ENCODE data around the gene TCF25.
"Not testable (repeated sequence)": the region's sequence is repeated elsewhere in the genome, so short reads cannot be mapped to it uniquely, and the experiment has no call there.

TCF25 gene

DNA sequence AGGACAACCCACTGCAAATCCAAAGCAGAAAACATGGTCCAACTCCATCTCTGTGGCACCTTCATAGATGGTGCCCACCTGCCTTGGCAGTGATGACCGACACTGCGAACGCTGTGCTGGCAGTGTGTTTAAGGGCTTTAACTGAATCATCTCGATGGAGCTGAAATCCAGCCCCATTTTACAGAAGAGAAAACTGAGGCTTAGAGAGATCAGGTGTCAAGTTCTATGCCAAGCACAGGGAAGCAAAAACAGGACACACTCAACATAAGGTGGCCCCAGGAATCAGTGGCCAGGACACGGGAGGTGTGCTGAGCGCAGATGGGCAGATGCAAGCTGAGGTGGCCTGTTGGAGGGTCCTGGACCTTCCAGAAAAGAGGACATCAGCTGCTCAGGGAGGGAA, 10.7 kb upstream of the TCF25 start:
- no peak overlapping the region for H3K27ac ChIP-seq (ENCODE audit: low read length)

DNA sequence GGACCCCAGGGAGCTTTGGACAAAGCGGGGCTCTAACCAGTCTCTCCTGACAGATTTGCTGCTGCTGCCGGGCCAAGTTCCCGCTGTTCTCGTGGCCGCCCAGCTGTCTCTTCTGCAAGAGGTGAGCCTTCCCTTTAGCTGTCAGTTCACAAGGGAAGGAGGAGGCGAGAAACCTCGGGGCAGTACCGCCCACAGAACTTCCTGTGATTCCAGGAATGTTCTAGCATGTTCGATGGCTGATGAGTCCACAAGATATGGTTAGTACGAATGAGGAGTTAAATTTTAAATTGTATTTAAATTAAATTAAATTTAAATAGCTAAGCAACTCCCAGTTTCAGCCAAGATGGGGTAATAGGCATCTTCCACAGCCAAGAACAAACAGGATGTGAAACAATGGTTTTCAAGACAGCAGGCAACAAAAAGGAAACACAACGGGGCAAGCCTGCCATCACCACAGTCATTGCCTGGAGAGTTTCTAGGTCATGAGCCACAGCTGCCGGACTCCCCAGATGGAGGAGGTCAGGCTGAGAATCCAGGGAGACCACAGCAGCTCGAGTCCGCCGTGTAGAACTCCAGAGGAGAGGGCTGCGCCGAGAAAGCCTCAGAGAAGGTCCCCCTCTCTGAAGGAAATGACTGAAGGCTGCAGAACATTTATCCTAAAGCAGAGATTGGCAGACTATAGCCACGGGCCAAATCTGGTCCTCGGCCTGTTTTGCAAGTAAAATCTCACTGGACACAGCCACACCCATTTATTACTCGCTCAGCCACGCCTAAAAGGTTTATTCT, 9.5 kb upstream of the TCF25 start:
- no peak overlapping the region for H3K4me3 ChIP-seq (ENCODE audit: low read length in 2 of 2)
- H3K9me3 ChIP-seq (ENCODE audit: control insufficient read depth in 2 of 2, low read length in 2 of 2), result peaks cover 3 to 11% of the 10 kb centered on the region in 2 donors
- no peaks in the 10 kb centered on the region for H3K36me3 ChIP-seq (ENCODE audit: control insufficient read depth in 2 of 2, insufficient read depth in 2 of 2, low read length in 2 of 2)
- H3K27me3 ChIP-seq (ENCODE audit: control insufficient read depth in 1 of 2, insufficient read depth in 2 of 2, low read length in 2 of 2), result peaks cover 0 to 3% of the 10 kb centered on the region in 2 donors
- H3K4me1 ChIP-seq (ENCODE audit: control insufficient read depth, insufficient read depth, low read length), result peaks cover 3% of the 10 kb centered on the region
- H3K9ac ChIP-seq (ENCODE audit: low read length in 2 of 2), result no peak overlapping the region
- H3K27ac ChIP-seq (ENCODE audit: low read length), result no peak overlapping the region

More for the DNA sequence above, 10.7 kb upstream of the TCF25 start:
- Histone ChIP-seq H3K27me3 (ENCODE audit: control insufficient read depth in 1 of 2, insufficient read depth in 2 of 2, low read length in 2 of 2) (peaks cover 0 to 3% of the 10 kb centered on the region in 2 donors), H3K4me1 (ENCODE audit: control insufficient read depth, insufficient read depth, low read length) (peaks cover 3% of the 10 kb centered on the region), H3K9ac (ENCODE audit: low read length in 2 of 2) (no peak overlapping the region), H3K9me3 (ENCODE audit: control insufficient read depth in 2 of 2, low read length in 2 of 2) (peaks cover 0 to 6% of the 10 kb centered on the region in 2 donors), H3K4me3 (ENCODE audit: low read length in 2 of 2) (no peak overlapping the region), H3K36me3 (ENCODE audit: control insufficient read depth in 2 of 2, insufficient read depth in 2 of 2, low read length in 2 of 2) (no peaks in the 10 kb centered on the region)

DNA sequence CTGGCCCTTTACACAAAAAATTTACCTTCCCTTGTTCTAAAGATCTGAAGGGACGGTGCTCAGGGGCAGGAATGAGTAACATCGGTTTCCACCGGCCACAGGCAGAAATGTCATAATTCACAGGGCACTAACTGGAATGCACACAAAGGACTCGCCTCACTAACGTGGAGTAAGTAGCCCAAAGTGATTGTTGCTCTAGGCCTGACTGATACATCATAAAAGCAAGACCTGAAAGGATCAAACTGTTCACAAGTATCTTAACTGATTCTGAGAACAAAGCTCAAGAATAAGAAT, 8.9 kb upstream of the TCF25 start:
- Histone ChIP-seq H3K9ac (ENCODE audit: low read length in 2 of 2) (no peak overlapping the region), H3K27ac (ENCODE audit: low read length) (no peak overlapping the region), H3K4me1 (ENCODE audit: control insufficient read depth, insufficient read depth, low read length) (peaks cover 3% of the 10 kb centered on the region), H3K27me3 (ENCODE audit: control insufficient read depth in 1 of 2, insufficient read depth in 2 of 2, low read length in 2 of 2) (peaks cover 0 to 3% of the 10 kb centered on the region in 2 donors), H3K4me3 (ENCODE audit: low read length in 2 of 2) (no peak overlapping the region), H3K9me3 (ENCODE audit: control insufficient read depth in 2 of 2, low read length in 2 of 2) (peaks cover 3 to 11% of the 10 kb centered on the region in 2 donors), H3K36me3 (ENCODE audit: control insufficient read depth in 2 of 2, insufficient read depth in 2 of 2, low read length in 2 of 2) (no peaks in the 10 kb centered on the region)

DNA sequence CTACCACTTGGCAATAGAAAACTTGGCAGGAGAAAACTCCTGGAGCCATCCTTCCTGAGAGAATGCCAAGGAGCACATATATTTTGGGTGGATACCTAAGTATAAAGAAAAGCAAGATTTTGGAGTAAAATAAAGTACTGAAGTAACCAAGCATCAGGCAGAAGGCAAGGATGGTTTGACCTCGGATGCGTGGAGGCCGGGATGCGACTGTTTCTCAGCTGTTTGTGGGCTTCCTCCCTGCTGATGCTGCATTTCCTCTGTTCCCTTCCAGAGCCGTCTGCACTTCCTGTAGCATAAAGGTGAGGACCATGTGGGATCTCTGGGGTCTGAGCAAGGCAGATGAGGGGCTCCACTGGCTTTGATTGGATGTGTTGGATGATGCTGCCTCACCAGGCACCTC, 5.5 kb upstream of the TCF25 start:
- no peak overlapping the region for H3K27ac ChIP-seq (ENCODE audit: low read length)
- no peaks in the 10 kb centered on the region for H3K27me3 ChIP-seq (ENCODE audit: control insufficient read depth in 1 of 2, insufficient read depth in 2 of 2, low read length in 2 of 2)
- no peaks in the 10 kb centered on the region for H3K36me3 ChIP-seq (ENCODE audit: control insufficient read depth in 2 of 2, insufficient read depth in 2 of 2, low read length in 2 of 2)
- H3K9ac ChIP-seq (ENCODE audit: low read length in 2 of 2), result no peak overlapping the region
- H3K4me1 ChIP-seq (ENCODE audit: control insufficient read depth, insufficient read depth, low read length), result peaks cover 9% of the 10 kb centered on the region
- H3K9me3 ChIP-seq (ENCODE audit: control insufficient read depth in 2 of 2, low read length in 2 of 2), result peaks cover 3 to 11% of the 10 kb centered on the region in 2 donors
- no peak overlapping the region for H3K4me3 ChIP-seq (ENCODE audit: low read length in 2 of 2)

DNA sequence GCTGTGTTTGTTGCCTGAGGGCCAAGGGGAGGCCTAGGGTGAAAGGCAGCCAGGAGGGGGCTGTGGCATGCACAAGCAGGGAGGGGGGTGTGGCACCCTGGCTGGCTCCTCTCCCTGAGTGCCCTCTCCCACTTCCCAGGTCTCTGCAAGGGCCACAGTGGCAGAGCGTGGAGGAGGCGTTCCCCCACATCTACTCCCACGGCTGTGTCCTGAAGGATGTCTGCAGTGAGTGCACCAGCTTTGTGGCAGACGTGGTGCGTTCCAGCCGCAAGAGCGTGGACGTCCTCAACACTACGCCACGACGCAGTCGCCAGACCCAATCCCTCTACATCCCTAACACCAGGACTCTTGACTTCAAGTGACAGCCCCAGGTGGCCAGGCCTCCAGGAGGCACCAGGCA, 3.5 kb upstream of the TCF25 start:
- no peaks in the 10 kb centered on the region for H3K36me3 ChIP-seq (ENCODE audit: control insufficient read depth in 2 of 2, insufficient read depth in 2 of 2, low read length in 2 of 2)
- H3K27ac ChIP-seq (ENCODE audit: low read length), result no peak overlapping the region
- no peak overlapping the region for H3K4me3 ChIP-seq (ENCODE audit: low read length in 2 of 2)
- peaks cover 3 to 11% of the 10 kb centered on the region in 2 donors for H3K9me3 ChIP-seq (ENCODE audit: control insufficient read depth in 2 of 2, low read length in 2 of 2)
- no peak overlapping the region for H3K9ac ChIP-seq (ENCODE audit: low read length in 2 of 2)
- peaks cover 14% of the 10 kb centered on the region for H3K4me1 ChIP-seq (ENCODE audit: control insufficient read depth, insufficient read depth, low read length)
- H3K27me3 ChIP-seq (ENCODE audit: control insufficient read depth in 1 of 2, insufficient read depth in 2 of 2, low read length in 2 of 2), result no peaks in the 10 kb centered on the region

DNA sequence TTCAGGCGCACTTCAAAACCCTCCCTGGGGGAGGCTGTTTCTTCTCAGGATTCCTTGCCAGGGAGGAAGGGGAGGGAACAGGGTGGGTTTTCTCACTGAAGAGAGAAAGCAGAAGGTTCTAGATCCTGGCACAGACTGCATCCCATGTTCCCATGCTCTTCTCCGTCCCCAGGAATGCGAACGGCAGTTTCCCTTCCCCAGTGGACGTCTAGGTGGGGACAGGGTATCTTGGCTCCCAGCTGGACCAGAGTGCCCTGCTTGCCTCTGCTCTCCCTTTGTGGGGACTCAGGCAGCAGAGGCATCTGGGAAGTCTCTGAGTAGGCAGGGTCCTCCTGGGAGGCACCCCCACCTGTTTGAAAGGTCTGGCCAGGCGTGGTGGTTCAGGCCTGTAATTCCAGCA, 3.0 kb upstream of the TCF25 start:
- no peak overlapping the region for H3K9ac ChIP-seq (ENCODE audit: low read length in 2 of 2)
- H3K27me3 ChIP-seq (ENCODE audit: control insufficient read depth in 1 of 2, insufficient read depth in 2 of 2, low read length in 2 of 2), result no peaks in the 10 kb centered on the region
- H3K9me3 ChIP-seq (ENCODE audit: control insufficient read depth in 2 of 2, low read length in 2 of 2), result peaks cover 3 to 11% of the 10 kb centered on the region in 2 donors
- peaks cover 14% of the 10 kb centered on the region for H3K4me1 ChIP-seq (ENCODE audit: control insufficient read depth, insufficient read depth, low read length)
- no peaks in the 10 kb centered on the region for H3K36me3 ChIP-seq (ENCODE audit: control insufficient read depth in 2 of 2, insufficient read depth in 2 of 2, low read length in 2 of 2)
- H3K27ac ChIP-seq (ENCODE audit: low read length), result no peak overlapping the region
- H3K4me3 ChIP-seq (ENCODE audit: low read length in 2 of 2), result no peak overlapping the region

DNA sequence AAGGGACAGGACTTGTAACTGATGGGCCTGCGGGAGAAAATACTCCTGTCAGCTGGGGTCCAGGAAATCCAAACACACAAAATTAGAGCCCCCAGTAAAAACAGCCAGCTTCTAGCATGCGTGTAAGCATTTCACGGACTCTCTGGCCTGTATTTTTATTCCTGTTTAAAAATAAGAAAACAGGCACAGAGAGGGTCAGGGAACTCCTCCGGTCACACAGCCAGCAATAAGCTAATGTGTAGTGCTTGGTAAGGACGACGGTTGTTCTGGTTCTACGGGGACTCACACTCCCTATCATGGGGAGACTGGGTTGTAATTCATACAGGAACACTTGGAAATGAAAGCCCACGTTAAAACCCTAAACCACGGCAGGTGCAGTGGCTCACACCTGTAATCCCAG, 1.5 kb upstream of the TCF25 start:
- H3K9me3 ChIP-seq (ENCODE audit: control insufficient read depth in 2 of 2, low read length in 2 of 2), result peaks cover 3 to 11% of the 10 kb centered on the region in 2 donors
- H3K27ac ChIP-seq (ENCODE audit: low read length), result no peak overlapping the region
- no peak overlapping the region for H3K9ac ChIP-seq (ENCODE audit: low read length in 2 of 2)
- no peaks in the 10 kb centered on the region for H3K36me3 ChIP-seq (ENCODE audit: control insufficient read depth in 2 of 2, insufficient read depth in 2 of 2, low read length in 2 of 2)
- no peak overlapping the region for H3K4me3 ChIP-seq (ENCODE audit: low read length in 2 of 2)
- no peaks in the 10 kb centered on the region for H3K27me3 ChIP-seq (ENCODE audit: control insufficient read depth in 1 of 2, insufficient read depth in 2 of 2, low read length in 2 of 2)
- peaks cover 14% of the 10 kb centered on the region for H3K4me1 ChIP-seq (ENCODE audit: control insufficient read depth, insufficient read depth, low read length)

DNA sequence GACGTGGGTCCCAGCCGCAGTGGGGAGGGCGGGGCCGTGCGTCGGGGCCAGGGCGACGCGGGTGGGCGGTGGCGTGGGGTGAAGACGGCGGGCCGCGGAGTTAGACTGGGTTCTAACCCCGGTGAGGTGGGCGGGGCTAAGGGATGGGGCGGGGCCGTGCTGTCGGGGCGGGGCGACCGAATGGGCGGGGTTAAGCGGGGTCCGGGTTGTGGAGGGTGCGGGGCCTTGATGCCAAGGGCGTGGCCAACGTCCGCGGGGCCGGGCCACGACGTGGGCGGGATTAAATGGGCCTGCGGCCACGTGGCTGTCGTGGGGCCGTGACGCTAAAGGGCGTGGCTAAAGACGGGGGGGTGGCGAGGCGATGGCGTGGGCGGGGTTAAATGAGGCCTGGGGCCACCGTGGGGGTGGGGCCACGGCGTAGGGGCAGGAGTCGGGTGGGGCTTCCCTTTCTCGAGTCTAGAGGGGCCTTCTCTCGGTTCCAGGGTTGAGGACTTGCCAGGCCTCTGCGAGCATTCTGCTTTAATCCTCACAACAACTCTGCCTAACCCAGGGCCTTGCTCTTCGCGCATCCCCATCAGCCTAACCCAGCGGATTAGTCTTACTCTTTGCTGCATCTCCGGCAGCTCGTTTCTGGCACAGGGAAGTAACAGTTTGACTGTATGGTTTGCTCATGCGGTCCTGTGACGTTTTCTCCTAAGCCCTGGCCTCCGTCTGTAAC, 739 bp downstream of the TCF25 start:
- Histone ChIP-seq H3K27ac (ENCODE audit: low read length) (peak overlapping the region; percentile 99), H3K4me3 (ENCODE audit: low read length in 2 of 2) (peak overlapping the region; percentile 67 to 83), H3K9ac (ENCODE audit: low read length in 2 of 2) (peak overlapping the region; percentile 60 to 97)

DNA sequence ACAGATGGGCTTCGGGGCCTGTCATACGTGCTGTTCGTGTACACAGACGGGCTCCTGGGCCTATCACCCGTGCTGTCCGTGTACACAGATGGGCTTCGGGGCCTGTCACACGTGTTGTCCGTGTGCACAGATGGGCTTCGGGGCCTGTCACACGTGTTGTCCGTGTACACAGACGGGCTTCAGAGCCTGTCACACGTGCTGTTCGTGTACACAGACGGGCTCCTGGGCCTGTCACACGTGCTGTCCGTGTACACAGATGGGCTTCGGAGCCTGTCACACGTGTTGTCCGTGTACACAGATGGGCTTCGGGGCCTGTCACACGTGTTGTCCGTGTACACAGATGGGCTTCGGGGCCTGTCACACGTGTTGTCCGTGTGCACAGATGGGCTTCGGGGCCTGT, 5.7 kb downstream of the TCF25 start:
- not testable (repeated sequence) for H3K27me3 ChIP-seq (ENCODE audit: control insufficient read depth in 1 of 2, insufficient read depth in 2 of 2, low read length in 2 of 2); H3K9ac ChIP-seq (ENCODE audit: low read length in 2 of 2)
- H3K36me3 ChIP-seq (ENCODE audit: control insufficient read depth in 2 of 2, insufficient read depth in 2 of 2, low read length in 2 of 2), result peaks cover 34 to 35% of the 10 kb centered on the region in 2 donors

More for the DNA sequence above, 739 bp downstream of the TCF25 start:
- H3K27me3 ChIP-seq (ENCODE audit: control insufficient read depth in 1 of 2, insufficient read depth in 2 of 2, low read length in 2 of 2), result no peaks in the 10 kb centered on the region
- peaks cover 14% of the 10 kb centered on the region for H3K4me1 ChIP-seq (ENCODE audit: control insufficient read depth, insufficient read depth, low read length)
- no peaks in the 10 kb centered on the region for H3K9me3 ChIP-seq (ENCODE audit: control insufficient read depth in 2 of 2, low read length in 2 of 2)
- H3K36me3 ChIP-seq (ENCODE audit: control insufficient read depth in 2 of 2, insufficient read depth in 2 of 2, low read length in 2 of 2), result peaks cover 7 to 9% of the 10 kb centered on the region in 2 donors

DNA sequence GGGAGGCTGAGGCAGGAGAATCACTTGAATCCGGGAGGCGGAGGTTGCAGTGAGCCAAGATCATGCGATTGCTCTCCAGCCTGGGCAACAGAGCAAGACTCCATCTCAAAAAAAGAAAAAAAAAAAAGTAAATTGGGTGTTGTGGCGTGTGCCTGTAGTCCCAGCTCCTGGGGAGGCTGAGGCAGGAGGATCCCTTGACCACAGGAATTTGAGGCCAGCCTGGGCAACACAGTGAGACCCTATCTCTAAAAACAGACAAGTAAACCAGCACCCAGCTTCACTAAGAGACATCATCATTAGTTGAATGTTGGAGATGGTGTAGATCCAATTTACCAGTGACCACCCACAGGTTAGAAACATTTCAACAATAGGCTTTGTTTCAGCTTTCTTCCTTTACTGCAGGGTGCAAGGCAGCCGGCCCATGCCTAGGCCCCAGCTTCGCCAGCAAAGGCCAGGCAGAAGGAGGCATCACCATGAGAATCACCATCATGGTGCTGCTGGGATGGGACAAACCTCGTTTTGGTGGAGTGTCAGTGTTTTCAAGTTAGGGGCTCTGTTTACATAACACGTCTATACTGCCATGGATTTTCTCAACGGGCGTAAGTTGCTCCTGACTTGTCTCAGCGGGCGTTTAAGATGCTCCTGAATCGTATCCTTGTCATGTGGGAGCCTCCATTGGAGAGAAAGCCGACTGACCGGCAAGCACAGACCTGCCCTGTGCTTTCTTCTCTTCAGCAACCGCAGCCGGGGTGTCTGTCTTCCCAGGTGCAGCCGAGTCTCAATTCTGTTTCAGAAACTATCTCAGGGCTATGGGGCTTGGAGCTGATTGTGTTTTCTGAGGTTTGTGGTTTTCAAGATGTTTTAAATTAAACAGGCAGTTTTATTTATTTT, 7.3 kb downstream of the TCF25 start:
- Histone ChIP-seq H3K9me3 (ENCODE audit: control insufficient read depth in 2 of 2, low read length in 2 of 2) (no peaks in the 10 kb centered on the region), H3K27me3 (ENCODE audit: control insufficient read depth in 1 of 2, insufficient read depth in 2 of 2, low read length in 2 of 2) (no peaks in the 10 kb centered on the region), H3K36me3 (ENCODE audit: control insufficient read depth in 2 of 2, insufficient read depth in 2 of 2, low read length in 2 of 2) (peaks cover 45 to 46% of the 10 kb centered on the region in 2 donors), H3K27ac (ENCODE audit: low read length) (no peak overlapping the region), H3K9ac (ENCODE audit: low read length in 2 of 2) (no peak overlapping the region), H3K4me3 (ENCODE audit: low read length in 2 of 2) (no peak overlapping the region), H3K4me1 (ENCODE audit: control insufficient read depth, insufficient read depth, low read length) (no peaks in the 10 kb centered on the region)

More for the DNA sequence above, 5.7 kb downstream of the TCF25 start:
- not testable (repeated sequence) for H3K27ac ChIP-seq (ENCODE audit: low read length); H3K4me3 ChIP-seq (ENCODE audit: low read length in 2 of 2); H3K9me3 ChIP-seq (ENCODE audit: control insufficient read depth in 2 of 2, low read length in 2 of 2); H3K4me1 ChIP-seq (ENCODE audit: control insufficient read depth, insufficient read depth, low read length)
